Measurements from ENCODE around the gene TICAM1. TPM values are rescaled to one million over a fixed set of nuclear protein-coding genes. Genes with fewer than 3 reads are reported as not detected.
A peak's percentile ranks its signal among the peaks of the same experiment; 100 is the strongest.
"Not testable (repeated sequence)": the region's sequence is repeated elsewhere in the genome, so short reads cannot be mapped to it uniquely, and the experiment has no call there.

The TICAM1 gene
- total and polyA plus RNA-seq, 10 of the 15 experiments (the other 5 are each of a cell fraction or from before 2014, with no cell fraction given) = 0.31 to 31.1 (median 5.3) TPM

DNA sequence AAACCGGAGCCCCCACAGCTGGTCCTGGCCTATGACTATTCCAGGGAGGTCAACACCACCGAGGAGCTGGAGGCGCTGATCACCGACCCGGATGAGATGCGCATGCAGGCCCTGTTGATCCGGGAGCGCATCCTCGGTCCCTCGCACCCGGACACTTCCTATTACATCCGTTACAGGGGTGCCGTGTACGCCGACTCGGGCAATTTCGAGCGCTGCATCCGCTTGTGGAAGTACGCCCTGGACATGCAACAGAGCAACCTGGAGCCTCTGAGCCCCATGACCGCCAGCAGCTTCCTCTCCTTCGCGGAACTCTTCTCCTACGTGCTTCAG is 38.7 kb downstream of the TICAM1 start:
- H2AFZ ChIP-seq (ENCODE audit: control insufficient read depth, low read depth, low read length); H3K27ac ChIP-seq (ENCODE audit: control insufficient read depth, insufficient read depth); intact Hi-C loops (cut with micrococcal nuclease; ENCODE audit: unreplicated experiment); DNase-seq (ENCODE audit: low read depth, low spot score); ATAC-seq; H3K27me3 ChIP-seq (replicated peaks in 1 of 2; ENCODE audit: control insufficient read depth in 2 of 2, insufficient read depth in 2 of 2, low read length in 1 of 2); H4K20me1 ChIP-seq (ENCODE audit: control insufficient read depth, insufficient read depth); H3K9me3 ChIP-seq (replicated peaks; ENCODE audit: control insufficient read depth, insufficient read depth, low read length); POLR2A ChIA-PET; BruUV-seq (replicated peaks); FAIRE-seq: not testable (repeated sequence)
- peak overlapping the region; percentile 71 for H3K4me3 ChIP-seq
- peaks cover 38% of the 10 kb centered on the region for H3K79me2 ChIP-seq (ENCODE audit: control insufficient read depth, insufficient read depth, low read length)
- peak overlapping the region; percentile 89 for H3K4me2 ChIP-seq (ENCODE audit: control insufficient read depth, insufficient read depth)
- SMC1A ChIA-PET (ENCODE audit: uncharacterized antibody, unreplicated experiment) = interaction anchor here (2.9 to 5.0 kb wide), 2 partner anchors 32 to 61 kb away, joined by 18 to 87 read pairs; no protein-coding TSS in a partner anchor
- H3K36me3 ChIP-seq (ENCODE audit: control insufficient read depth in 2 of 2, insufficient read depth in 2 of 2, low read length in 1 of 2) = peaks cover 0 to 12% of the 10 kb centered on the region in 2 experiments; a peak in 3 of 4 replicates
- 97% methylated on average over 24 of the region's 24 CpGs for WGBS (ENCODE audit: insufficient coverage, insufficient replicate concordance, low lambda C conversion rate, missing lambda C conversion rate)
- H3K4me1 ChIP-seq (ENCODE audit: control insufficient read depth, insufficient read depth, low read length) = peaks cover 22% of the 10 kb centered on the region
- peak overlapping the region; percentile 87; the same call in 1 of the 2 replicates for H3K9ac ChIP-seq (ENCODE audit: control insufficient read depth, insufficient read depth, low read length)
- RAD21 ChIA-PET (ENCODE audit: unreplicated experiment) = interaction anchor here (2.2 kb wide), 1 partner anchor 11 kb away, joined by 10 read pairs; no protein-coding TSS in a partner anchor
- CTCF ChIA-PET = interaction anchor here (4.1 kb wide), 1 partner anchor 61 kb away, joined by 160 read pairs; no protein-coding TSS in a partner anchor
- in situ Hi-C loops (cut with MboI) = loop anchor here (5.0 kb wide), 1 partner anchor 61 kb away; no protein-coding TSS in a partner anchor

GRCh38 chr19:4792019-4792865 is 39.3 kb downstream of the TICAM1 start:
- Histone ChIP-seq H3K4me3 (peak overlapping the region; percentile 71), H3K36me3 (ENCODE audit: control insufficient read depth in 2 of 2, insufficient read depth in 2 of 2, low read length in 1 of 2) (peaks cover 0 to 12% of the 10 kb centered on the region in 2 experiments; a peak in 3 of 4 replicates), H2AFZ (ENCODE audit: control insufficient read depth, low read depth, low read length) (peak overlapping the region; percentile 85), H3K27ac (ENCODE audit: control insufficient read depth, insufficient read depth) (peak overlapping the region; percentile 93), H3K4me1 (ENCODE audit: control insufficient read depth, insufficient read depth, low read length) (peaks cover 22% of the 10 kb centered on the region), H3K9ac (ENCODE audit: control insufficient read depth, insufficient read depth, low read length) (peak overlapping the region; percentile 87), H3K4me2 (ENCODE audit: control insufficient read depth, insufficient read depth) (peak overlapping the region; percentile 89), H3K79me2 (ENCODE audit: control insufficient read depth, insufficient read depth, low read length) (peaks cover 38% of the 10 kb centered on the region)
- DNase-seq (ENCODE audit: low read depth, low spot score); H3K27me3 ChIP-seq (replicated peaks in 1 of 2; ENCODE audit: control insufficient read depth in 2 of 2, insufficient read depth in 2 of 2, low read length in 1 of 2); intact Hi-C loops (cut with micrococcal nuclease; ENCODE audit: unreplicated experiment); FAIRE-seq; BruUV-seq (replicated peaks); H3K9me3 ChIP-seq (replicated peaks; ENCODE audit: control insufficient read depth, insufficient read depth, low read length); H4K20me1 ChIP-seq (ENCODE audit: control insufficient read depth, insufficient read depth): not testable (repeated sequence)
- ATAC-seq = peak; percentile 2; the same call in 2 of the 3 replicates
- POLR2A ChIA-PET = interaction anchor here (0.6 to 1.1 kb wide), 4 partner anchors 30 to 566 kb away, joined by 3 to 5 read pairs (median 4); no protein-coding TSS in a partner anchor
- in situ Hi-C loops (cut with MboI) = loop anchor here (5.0 kb wide), 1 partner anchor 60 kb away; no protein-coding TSS in a partner anchor
- WGBS (ENCODE audit: insufficient coverage, insufficient replicate concordance, low lambda C conversion rate, missing lambda C conversion rate) = 15% methylated on average over 56 of the region's 75 CpGs
- RAD21 ChIA-PET (ENCODE audit: unreplicated experiment) = interaction anchor here (1.3 to 3.2 kb wide), 13 partner anchors 10 to 450 kb away, joined by 5 to 65 read pairs (median 10); partner anchors contain the start of genes DPP9, HDGFL2 and KDM4B
- CTCF ChIA-PET = interaction anchor here (0.8 to 4.1 kb wide), 17 partner anchors 8 to 1756 kb away, joined by 3 to 160 read pairs (median 8); partner anchors contain the start of genes DPP9, KDM4B and PLIN3
- TF ChIP-seq POLR2A (IDR thresholded peaks at IDR 0.05; ENCODE audit: low read depth, low read length) (peak; percentile 58), BHLHE40 (IDR thresholded peaks at IDR 0.05; ENCODE audit: borderline replicate concordance in 1 of 2, low read depth in 2 of 2, low read length in 1 of 2) (peak in 1 of 2 experiments; percentile 92; a peak in 2 of 4 replicates), GATAD2B (conservative IDR thresholded peaks at IDR 0.05; ENCODE audit: low read depth) (0 out of 2 replicates have a peak, but pooled peaks have one; percentile 44)
- TF ChIP-seq, protein P1, sequence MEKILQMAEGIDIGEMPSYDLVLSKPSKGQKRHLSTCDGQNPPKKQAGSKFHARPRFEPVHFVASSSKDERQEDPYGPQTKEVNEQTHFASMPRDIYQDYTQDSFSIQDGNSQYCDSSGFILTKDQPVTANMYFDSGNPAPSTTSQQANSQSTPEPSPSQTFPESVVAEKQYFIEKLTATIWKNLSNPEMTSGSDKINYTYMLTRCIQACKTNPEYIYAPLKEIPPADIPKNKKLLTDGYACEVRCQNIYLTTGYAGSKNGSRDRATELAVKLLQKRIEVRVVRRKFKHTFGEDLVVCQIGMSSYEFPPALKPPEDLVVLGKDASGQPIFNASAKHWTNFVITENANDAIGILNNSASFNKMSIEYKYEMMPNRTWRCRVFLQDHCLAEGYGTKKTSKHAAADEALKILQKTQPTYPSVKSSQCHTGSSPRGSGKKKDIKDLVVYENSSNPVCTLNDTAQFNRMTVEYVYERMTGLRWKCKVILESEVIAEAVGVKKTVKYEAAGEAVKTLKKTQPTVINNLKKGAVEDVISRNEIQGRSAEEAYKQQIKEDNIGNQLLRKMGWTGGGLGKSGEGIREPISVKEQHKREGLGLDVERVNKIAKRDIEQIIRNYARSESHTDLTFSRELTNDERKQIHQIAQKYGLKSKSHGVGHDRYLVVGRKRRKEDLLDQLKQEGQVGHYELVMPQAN (conservative IDR thresholded peaks at IDR 0.05) = 0 out of 2 replicates have a peak, but pooled peaks have one; percentile 8
- SMC1A ChIA-PET (ENCODE audit: uncharacterized antibody, unreplicated experiment) = interaction anchor here (0.7 to 5.0 kb wide), 9 partner anchors 10 to 72 kb away, joined by 3 to 87 read pairs (median 9); partner anchors contain the start of gene DPP9
